Nephron progenitor cell (in vitro differentiated cells): ENCODE measurements around the gene SV2C.
A peak's percentile ranks its signal among the peaks of the same experiment; 100 is the strongest.
"Not testable (repeated sequence)": the region's sequence is repeated elsewhere in the genome, so short reads cannot be mapped to it uniquely, and the experiment has no call there.

Experiments
- DNase-seq: peaks from one replicate; pipeline ENCODE4 v3.0.0; 2021
- H3K27ac Mint-ChIP-seq: 2 replicates; pipeline ENCODE4 v1.8.0; 2021; ENCODE audit warnings: mild to moderate bottlenecking, moderate library complexity, mixed read lengths
- H3K27me3 Mint-ChIP-seq: 2 replicates; pipeline ENCODE4 v1.8.0; 2021; ENCODE audit warnings: mild to moderate bottlenecking, low read depth, mixed read lengths; ENCODE audit not compliant: poor library complexity
- H3K36me3 Mint-ChIP-seq: 2 replicates; pipeline ENCODE4 v1.8.0; 2021; ENCODE audit warnings: low read depth, mixed read lengths
- H3K4me1 Mint-ChIP-seq: 2 replicates; pipeline ENCODE4 v1.8.0; 2021; ENCODE audit warnings: mixed read lengths
- H3K4me3 Mint-ChIP-seq: 2 replicates; pipeline ENCODE4 v1.8.0; 2021; ENCODE audit warnings: mild to moderate bottlenecking, moderate library complexity, mixed read lengths
- H3K9me3 Mint-ChIP-seq: 2 replicates; pipeline ENCODE4 v1.8.0; 2021; ENCODE audit warnings: mild to moderate bottlenecking, moderate library complexity, mixed read lengths
- TF ChIP-seq, protein P1 (sequence below): fragments of 200-600 bp; sonication (generic); IDR thresholded peaks from 2 replicates; pipeline ENCODE4 v1.5.0; 2021; ENCODE audit warnings: antibody characterized with exemption

SV2C gene

GRCh38 chr5:76319673-76320072, 236.5 kb downstream of the SV2C start:
- H3K9me3 Mint-ChIP-seq, result peaks cover 23% of the 10 kb centered on the region
- H3K36me3 Mint-ChIP-seq, result peaks cover 17% of the 10 kb centered on the region
- no peak for DNase-seq

DNA sequence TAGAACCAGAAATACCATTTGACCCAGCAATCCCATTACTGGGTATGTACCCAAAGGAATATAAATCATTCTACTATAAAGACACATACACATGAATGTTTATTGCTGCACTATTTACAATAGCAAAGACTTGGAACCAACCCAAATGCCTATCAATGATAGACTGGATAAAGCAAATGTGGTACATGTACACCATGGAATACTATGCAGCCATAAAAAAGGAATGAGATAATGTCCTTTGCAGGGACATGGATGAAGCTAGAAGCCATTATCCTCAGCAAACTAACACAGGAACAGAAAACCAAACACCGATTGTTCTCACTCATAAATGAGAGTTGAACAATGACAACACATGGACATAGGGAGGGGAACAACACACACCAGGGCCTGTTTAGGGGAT, 240.3 kb downstream of the SV2C start:
- H3K27ac Mint-ChIP-seq, H3K4me3 Mint-ChIP-seq, DNase-seq, H3K27me3 Mint-ChIP-seq: not testable (repeated sequence)
- Mint-ChIP-seq H3K9me3 (peaks cover 23% of the 10 kb centered on the region), H3K36me3 (peaks cover 17% of the 10 kb centered on the region), H3K4me1 (peaks cover 50% of the 10 kb centered on the region)

More at GRCh38 chr5:76319673-76320072, 236.5 kb downstream of the SV2C start:
- Mint-ChIP-seq H3K27ac (peak overlapping the region; percentile 72), H3K4me3 (no peak overlapping the region), H3K27me3 (peaks cover 3% of the 10 kb centered on the region), H3K4me1 (peaks cover 22% of the 10 kb centered on the region)
- TF ChIP-seq, protein P1, sequence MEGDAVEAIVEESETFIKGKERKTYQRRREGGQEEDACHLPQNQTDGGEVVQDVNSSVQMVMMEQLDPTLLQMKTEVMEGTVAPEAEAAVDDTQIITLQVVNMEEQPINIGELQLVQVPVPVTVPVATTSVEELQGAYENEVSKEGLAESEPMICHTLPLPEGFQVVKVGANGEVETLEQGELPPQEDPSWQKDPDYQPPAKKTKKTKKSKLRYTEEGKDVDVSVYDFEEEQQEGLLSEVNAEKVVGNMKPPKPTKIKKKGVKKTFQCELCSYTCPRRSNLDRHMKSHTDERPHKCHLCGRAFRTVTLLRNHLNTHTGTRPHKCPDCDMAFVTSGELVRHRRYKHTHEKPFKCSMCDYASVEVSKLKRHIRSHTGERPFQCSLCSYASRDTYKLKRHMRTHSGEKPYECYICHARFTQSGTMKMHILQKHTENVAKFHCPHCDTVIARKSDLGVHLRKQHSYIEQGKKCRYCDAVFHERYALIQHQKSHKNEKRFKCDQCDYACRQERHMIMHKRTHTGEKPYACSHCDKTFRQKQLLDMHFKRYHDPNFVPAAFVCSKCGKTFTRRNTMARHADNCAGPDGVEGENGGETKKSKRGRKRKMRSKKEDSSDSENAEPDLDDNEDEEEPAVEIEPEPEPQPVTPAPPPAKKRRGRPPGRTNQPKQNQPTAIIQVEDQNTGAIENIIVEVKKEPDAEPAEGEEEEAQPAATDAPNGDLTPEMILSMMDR, result no peak

- H3K27ac Mint-ChIP-seq, result peak overlapping the region; percentile 99
These were observed 242.1 kb downstream of the SV2C start for GRCh38 chr5:76325326-76325725.

DNA sequence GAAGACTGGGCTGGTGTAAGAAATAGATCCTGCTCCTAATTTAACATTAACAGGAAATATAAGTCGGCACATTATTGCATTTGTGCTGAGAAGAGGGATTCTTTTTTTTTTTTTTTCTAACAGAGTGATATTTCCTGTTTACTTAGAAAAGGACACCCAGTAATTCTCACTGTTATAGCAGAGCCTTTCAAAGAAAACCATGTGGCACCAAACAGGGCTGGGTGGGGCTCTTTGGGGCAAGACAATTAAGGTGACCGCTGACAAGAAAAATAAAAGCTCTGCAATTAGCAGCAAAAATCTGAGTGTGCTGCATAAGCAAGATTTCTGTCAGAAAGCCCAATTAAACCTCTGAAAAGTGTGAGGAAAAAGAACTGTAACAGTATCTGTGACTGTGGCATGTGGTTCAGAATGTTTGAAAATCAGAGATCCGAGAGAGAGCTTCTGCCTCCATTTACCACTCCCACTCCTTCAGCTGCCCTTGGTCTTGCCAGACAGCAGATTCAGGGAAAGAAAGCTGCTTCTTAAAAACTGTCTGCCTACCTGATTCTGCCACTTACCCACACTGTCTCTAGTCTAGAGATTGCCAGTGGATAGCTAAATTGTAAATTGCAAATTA, 242.8 kb downstream of the SV2C start:
- TF ChIP-seq, protein P1, result no peak
- Mint-ChIP-seq H3K4me1 (peaks cover 58% of the 10 kb centered on the region), H3K27ac (peak overlapping the region; percentile 99), H3K36me3 (peaks cover 17% of the 10 kb centered on the region), H3K4me3 (peak overlapping the region; percentile 71), H3K9me3 (peaks cover 20% of the 10 kb centered on the region), H3K27me3 (peaks cover 3% of the 10 kb centered on the region)
- DNase-seq, result no peak

More at GRCh38 chr5:76325326-76325725, 242.1 kb downstream of the SV2C start:
- H3K36me3 Mint-ChIP-seq, result peaks cover 17% of the 10 kb centered on the region
- H3K4me1 Mint-ChIP-seq, result peaks cover 56% of the 10 kb centered on the region
- peaks cover 3% of the 10 kb centered on the region for H3K27me3 Mint-ChIP-seq
- H3K4me3 Mint-ChIP-seq, result peak overlapping the region; percentile 71
- peaks cover 20% of the 10 kb centered on the region for H3K9me3 Mint-ChIP-seq
- TF ChIP-seq, protein P1, result no peak
- no peak for DNase-seq

- Mint-ChIP-seq H3K4me3 (peak overlapping the region; percentile 71), H3K36me3 (peaks cover 17% of the 10 kb centered on the region), H3K9me3 (peaks cover 20% of the 10 kb centered on the region), H3K4me1 (peaks cover 65% of the 10 kb centered on the region), H3K27ac (peak overlapping the region; percentile 99), H3K27me3 (peaks cover 3% of the 10 kb centered on the region)
- TF ChIP-seq, protein P1, result no peak
- DNase-seq, result peak; percentile 78
These were observed 243.6 kb downstream of the SV2C start for GRCh38 chr5:76326577-76327302.

DNA sequence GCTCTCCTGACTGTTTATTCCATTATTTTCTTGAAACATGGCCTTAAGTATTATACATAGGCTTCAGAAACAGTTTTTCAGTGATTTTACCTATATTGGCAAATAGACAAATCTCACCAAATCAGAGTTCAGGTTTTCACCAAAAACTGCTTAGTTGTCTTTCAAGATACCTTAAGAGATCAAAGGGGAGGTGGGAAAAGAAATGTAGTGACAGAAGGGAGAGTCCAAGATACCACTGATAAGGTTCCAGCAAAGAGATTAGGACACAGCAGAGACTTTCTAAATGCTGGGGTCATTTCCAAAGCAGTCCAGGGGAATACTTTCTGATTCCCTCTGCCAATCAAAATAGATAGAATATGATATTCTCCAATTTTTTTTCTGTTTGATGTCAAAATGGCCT, 246.2 kb downstream of the SV2C start:
- Mint-ChIP-seq H3K27me3 (no peaks in the 10 kb centered on the region), H3K4me1 (peaks cover 88% of the 10 kb centered on the region), H3K27ac (peak overlapping the region; percentile 24), H3K36me3 (no peaks in the 10 kb centered on the region), H3K9me3 (peaks cover under 1% of the 10 kb centered on the region), H3K4me3 (no peak overlapping the region)
- TF ChIP-seq, protein P1, result no peak
- DNase-seq, result no peak
